MCF 10A (cell line): ENCODE measurements around the gene DPEP3. TPM values are rescaled to one million over a fixed set of nuclear protein-coding genes. Genes with fewer than 3 reads are reported as not detected.
"Not testable (repeated sequence)": the region's sequence is repeated elsewhere in the genome, so short reads cannot be mapped to it uniquely, and the experiment has no call there.

Source experiments
- BruUV-seq: library from RNA; stranded (reverse); fragments of 400-500 nt; replicated peaks from 2 replicates; lab custom pipeline; 2021; lab: Mats Ljungman, UMichigan
- CTCF ChIA-PET: fragments of 300-600 bp; sonication (Branson Sonifier 250); formaldehyde crosslinking; extraction: SDS; loops from one replicate; lab custom pipeline; 2021; ENCODE audit warnings: antibody characterized with exemption, inconsistent platforms; lab: Yijun Ruan, JAX
- POLR2A ChIA-PET: fragments of 300-600, 350-650 bp; sonication (Branson Sonifier 250); formaldehyde crosslinking; extraction: SDS; loops from one replicate; lab custom pipeline; 2020; ENCODE audit warnings: antibody characterized with exemption, inconsistent platforms; lab: Yijun Ruan, JAX
- DNase-seq: peaks from one replicate; pipeline ENCODE4 v3.0.0-alpha.2; 2018; ENCODE audit not compliant: unreplicated experiment
- H3K27ac Mint-ChIP-seq: one replicate; pipeline ENCODE4 v1.8.0; 2022; ENCODE audit warnings: mild to moderate bottlenecking, low read depth, mixed read lengths; ENCODE audit not compliant: unreplicated experiment
- H3K27me3 Mint-ChIP-seq: one replicate; pipeline ENCODE4 v1.8.0; 2022; ENCODE audit warnings: mixed read lengths; ENCODE audit not compliant: insufficient read depth, unreplicated experiment
- H3K36me3 Mint-ChIP-seq: one replicate; pipeline ENCODE4 v1.8.0; 2022; ENCODE audit warnings: mild to moderate bottlenecking, moderate library complexity, mixed read lengths; ENCODE audit not compliant: insufficient read depth, unreplicated experiment
- H3K4me1 Mint-ChIP-seq: one replicate; pipeline ENCODE4 v1.8.0; 2022; ENCODE audit warnings: mixed read lengths; ENCODE audit not compliant: insufficient read depth, unreplicated experiment
- H3K4me3 Mint-ChIP-seq: one replicate; pipeline ENCODE4 v1.8.0; 2022; ENCODE audit warnings: mild to moderate bottlenecking, moderate library complexity, mixed read lengths; ENCODE audit not compliant: unreplicated experiment
- H3K9me3 Mint-ChIP-seq: one replicate; pipeline ENCODE4 v1.8.0; 2022; ENCODE audit warnings: mixed read lengths; ENCODE audit not compliant: unreplicated experiment
- CTCF ChIP-seq: fragments of 200-600 bp; IDR thresholded peaks from one replicate; pipeline ENCODE4 v1.8.0; 2022; ENCODE audit warnings: antibody characterized with exemption, mild to moderate bottlenecking; ENCODE audit not compliant: unreplicated experiment
- intact Hi-C: fragments of 100-400 bp; cut with micrococcal nuclease; formaldehyde crosslinking; loops from 2 replicates; pipeline ENCODE4 v1.14.1; 2022
- total RNA-seq: library from RNA; stranded (reverse); gene quantifications from 2 replicates; pipeline ENCODE4 v1.2.3, GENCODE V29; 2022

The DPEP3 gene
- total RNA-seq, 1 experiment from 2014 or later = not detected

- no TSS peak for BruUV-seq
- DNase-seq = no peak
- ChIA-PET POLR2A (interaction anchor here (0.5 to 2.7 kb wide), 6 partner anchors 8 to 231 kb away, joined by 3 to 31 read pairs (median 4); partner anchors contain the start of genes DDX28 and DUS2), CTCF (interaction anchor here (0.5 to 4.7 kb wide), 11 partner anchors 11 to 323 kb away, joined by 3 to 26 read pairs (median 3); no protein-coding TSS in a partner anchor)
- Mint-ChIP-seq H3K4me3 (no peak overlapping the region), H3K4me1 (peaks cover 15% of the 10 kb centered on the region), H3K27ac (peak overlapping the region; percentile 59), H3K27me3 (no peaks in the 10 kb centered on the region), H3K36me3 (no peaks in the 10 kb centered on the region), H3K9me3 (no peaks in the 10 kb centered on the region)
- TF ChIP-seq CTCF = no peak
- intact Hi-C loops = no loop called here
These were observed 24.9 kb upstream of the DPEP3 start for GRCh38 chr16:68005211-68005610.

GRCh38 chr16:68003031-68003430, 22.7 kb upstream of the DPEP3 start:
- ChIA-PET CTCF (interaction anchor here (0.9 to 4.7 kb wide), 4 partner anchors 9 to 38 kb away, joined by 3 to 26 read pairs (median 4); no protein-coding TSS in a partner anchor), POLR2A (interaction anchor here (0.6 kb wide), 1 partner anchor 45 kb away, joined by 3 read pairs; no protein-coding TSS in a partner anchor)
- Mint-ChIP-seq H3K36me3 (no peaks in the 10 kb centered on the region), H3K4me3 (no peak overlapping the region), H3K9me3 (no peaks in the 10 kb centered on the region), H3K27me3 (no peaks in the 10 kb centered on the region), H3K27ac (no peak overlapping the region), H3K4me1 (peaks cover 15% of the 10 kb centered on the region)
- BruUV-seq = no TSS peak
- TF ChIP-seq CTCF = no peak
- no peak for DNase-seq
- intact Hi-C loops = no loop called here

DNA sequence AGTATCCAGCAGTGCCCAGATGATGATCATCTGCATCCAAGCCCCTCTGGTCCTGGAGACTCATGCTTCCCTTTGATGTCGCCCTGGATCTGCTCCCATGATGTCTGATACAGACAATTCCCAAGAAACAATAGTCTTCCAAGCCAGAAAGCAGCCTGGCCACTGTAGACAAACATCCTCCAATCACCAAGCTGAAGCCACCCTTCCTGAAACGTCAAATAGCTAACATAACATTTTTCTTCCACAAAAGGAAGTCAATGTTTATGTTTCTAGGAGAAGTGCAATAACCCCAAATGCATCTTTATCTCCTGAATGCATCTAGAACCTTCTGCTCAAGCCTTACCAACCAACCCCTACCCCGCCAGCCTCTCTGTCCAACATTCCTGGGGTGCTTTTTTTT, 20.2 kb upstream of the DPEP3 start:
- no peak for DNase-seq
- TF ChIP-seq CTCF = no peak
- Mint-ChIP-seq H3K4me3 (no peak overlapping the region), H3K9me3 (no peaks in the 10 kb centered on the region), H3K36me3 (no peaks in the 10 kb centered on the region), H3K27ac (no peak overlapping the region), H3K27me3 (no peaks in the 10 kb centered on the region), H3K4me1 (peaks cover 7% of the 10 kb centered on the region)
- intact Hi-C loops = no loop called here
- ChIA-PET CTCF (interaction anchor here (0.6 to 2.0 kb wide), 2 partner anchors 9 to 24 kb away, joined by 3 to 9 read pairs; no protein-coding TSS in a partner anchor), POLR2A (no interaction called here)
- BruUV-seq = no TSS peak

- ChIA-PET CTCF (interaction anchor here (0.6 to 2.0 kb wide), 2 partner anchors 8 to 24 kb away, joined by 3 to 9 read pairs; no protein-coding TSS in a partner anchor), POLR2A (no interaction called here)
- H3K9me3 Mint-ChIP-seq = no peaks in the 10 kb centered on the region
- peaks cover 5% of the 10 kb centered on the region for H3K4me1 Mint-ChIP-seq
- no peak overlapping the region for H3K4me3 Mint-ChIP-seq
- H3K27me3 Mint-ChIP-seq = no peaks in the 10 kb centered on the region
- BruUV-seq = no TSS peak
- intact Hi-C loops = no loop called here
- no peak for TF ChIP-seq CTCF
- H3K36me3 Mint-ChIP-seq = no peaks in the 10 kb centered on the region
- no peak for DNase-seq
- H3K27ac Mint-ChIP-seq = no peak overlapping the region
These were observed 19.7 kb upstream of the DPEP3 start for GRCh38 chr16:67999985-68000384.

DNA sequence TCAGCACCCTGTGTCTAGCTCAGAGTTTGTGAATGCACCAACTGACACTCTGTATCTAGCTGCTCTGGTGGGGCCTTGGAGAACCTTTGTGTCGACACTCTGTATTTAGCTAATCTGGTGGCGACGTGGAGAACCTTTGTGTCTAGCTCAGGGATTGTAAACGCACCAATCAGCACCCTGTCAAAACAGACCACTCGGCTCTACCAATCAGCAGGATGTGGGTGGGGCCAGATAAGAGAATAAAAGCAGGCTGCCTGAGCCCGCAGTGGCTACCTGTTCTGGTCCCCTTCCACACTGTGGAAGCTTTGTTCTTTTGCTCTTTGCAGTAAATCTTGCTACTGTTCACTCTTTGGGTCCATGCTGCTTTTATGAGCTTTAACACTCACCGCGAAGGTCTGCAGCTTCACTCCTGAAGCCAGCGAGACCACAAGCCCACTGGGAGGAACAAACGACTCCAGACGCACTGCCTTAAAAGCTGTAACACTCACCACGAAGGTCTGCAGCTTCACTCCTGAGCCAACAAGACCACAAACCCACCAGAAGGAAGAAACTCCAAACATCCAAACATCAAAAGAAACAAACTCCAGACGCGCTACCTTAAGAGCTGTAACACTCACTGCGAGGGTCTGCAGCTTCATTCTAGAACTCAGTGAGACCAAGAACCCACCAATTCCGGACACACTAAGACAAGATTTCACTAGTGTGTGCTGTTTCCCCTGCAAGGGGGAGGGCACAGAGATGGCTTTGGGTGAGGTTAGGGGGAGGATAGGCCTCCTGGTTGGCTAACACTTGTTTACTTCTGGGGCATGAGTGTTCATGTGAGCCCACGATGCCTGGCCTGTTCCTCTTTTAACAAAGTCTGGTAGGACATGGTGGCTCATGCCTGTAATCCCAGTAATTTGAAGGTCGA, 18.7 kb upstream of the DPEP3 start, which contains the start of gene DPEP2:
Gene DPEP2 (minus strand): TSS at position 706 of the 910 bp plus-strand sequence. CDS start 6,272 bp downstream, outside the sequence.
- H3K27me3 Mint-ChIP-seq, intact Hi-C loops, H3K36me3 Mint-ChIP-seq, DNase-seq, H3K9me3 Mint-ChIP-seq, H3K4me3 Mint-ChIP-seq, H3K4me1 Mint-ChIP-seq, H3K27ac Mint-ChIP-seq, BruUV-seq: not testable (repeated sequence)
- CTCF ChIA-PET = interaction anchor here (0.6 to 1.3 kb wide), 4 partner anchors 13 to 259 kb away, joined by 3 to 4 read pairs (median 3); no protein-coding TSS in a partner anchor
- POLR2A ChIA-PET = interaction anchor here (0.8 kb wide), 1 partner anchor 9 kb away, joined by 6 read pairs; no protein-coding TSS in a partner anchor
